D721Med (cell line): ENCODE data around the gene SNRNP70.
"Not testable (repeated sequence)": the region's sequence is repeated elsewhere in the genome, so short reads cannot be mapped to it uniquely, and the experiment has no call there.

Source experiments
- DNase-seq: peaks from one replicate; pipeline ENCODE4 v3.0.0; 2011; ENCODE audit warnings: low spot score; ENCODE audit not compliant: insufficient read length
- FAIRE-seq: peaks from 2 replicates; lab custom pipeline; 2011; peaks lifted over from hg19 to GRCh38; lab: Jason Lieb, UNC
- TF ChIP-seq, protein P1 (sequence below): IDR thresholded peaks from 2 replicates; pipeline ENCODE4 v1.5.1; 2012; ENCODE audit warnings: mild to moderate bottlenecking, control low read depth; ENCODE audit not compliant: insufficient read depth; ENCODE audit errors: missing control alignments

Gene SNRNP70

GRCh38 chr19:49085020-49085867 lies at the start of gene SNRNP70:
SNRNP70 (plus strand) TSS chr19:49085451; CDS start chr19:49086415, 964 bp downstream.
- FAIRE-seq: no peak
- TF ChIP-seq, protein P1, sequence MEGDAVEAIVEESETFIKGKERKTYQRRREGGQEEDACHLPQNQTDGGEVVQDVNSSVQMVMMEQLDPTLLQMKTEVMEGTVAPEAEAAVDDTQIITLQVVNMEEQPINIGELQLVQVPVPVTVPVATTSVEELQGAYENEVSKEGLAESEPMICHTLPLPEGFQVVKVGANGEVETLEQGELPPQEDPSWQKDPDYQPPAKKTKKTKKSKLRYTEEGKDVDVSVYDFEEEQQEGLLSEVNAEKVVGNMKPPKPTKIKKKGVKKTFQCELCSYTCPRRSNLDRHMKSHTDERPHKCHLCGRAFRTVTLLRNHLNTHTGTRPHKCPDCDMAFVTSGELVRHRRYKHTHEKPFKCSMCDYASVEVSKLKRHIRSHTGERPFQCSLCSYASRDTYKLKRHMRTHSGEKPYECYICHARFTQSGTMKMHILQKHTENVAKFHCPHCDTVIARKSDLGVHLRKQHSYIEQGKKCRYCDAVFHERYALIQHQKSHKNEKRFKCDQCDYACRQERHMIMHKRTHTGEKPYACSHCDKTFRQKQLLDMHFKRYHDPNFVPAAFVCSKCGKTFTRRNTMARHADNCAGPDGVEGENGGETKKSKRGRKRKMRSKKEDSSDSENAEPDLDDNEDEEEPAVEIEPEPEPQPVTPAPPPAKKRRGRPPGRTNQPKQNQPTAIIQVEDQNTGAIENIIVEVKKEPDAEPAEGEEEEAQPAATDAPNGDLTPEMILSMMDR: no peak
- DNase-seq: peak; percentile 99

GRCh38 chr19:49036815-49037214 lies 48.4 kb upstream of the SNRNP70 start, which contains the start of gene CGB1:
CGB1 (minus strand) TSS chr19:49036895; CDS start chr19:49036711, 184 bp downstream.
- TF ChIP-seq, protein P1: peak; percentile 29
- not testable (repeated sequence) for DNase-seq, FAIRE-seq

GRCh38 chr19:49038111-49038510 lies 47.1 kb upstream of the SNRNP70 start:
- DNase-seq, FAIRE-seq: not testable (repeated sequence)

DNA sequence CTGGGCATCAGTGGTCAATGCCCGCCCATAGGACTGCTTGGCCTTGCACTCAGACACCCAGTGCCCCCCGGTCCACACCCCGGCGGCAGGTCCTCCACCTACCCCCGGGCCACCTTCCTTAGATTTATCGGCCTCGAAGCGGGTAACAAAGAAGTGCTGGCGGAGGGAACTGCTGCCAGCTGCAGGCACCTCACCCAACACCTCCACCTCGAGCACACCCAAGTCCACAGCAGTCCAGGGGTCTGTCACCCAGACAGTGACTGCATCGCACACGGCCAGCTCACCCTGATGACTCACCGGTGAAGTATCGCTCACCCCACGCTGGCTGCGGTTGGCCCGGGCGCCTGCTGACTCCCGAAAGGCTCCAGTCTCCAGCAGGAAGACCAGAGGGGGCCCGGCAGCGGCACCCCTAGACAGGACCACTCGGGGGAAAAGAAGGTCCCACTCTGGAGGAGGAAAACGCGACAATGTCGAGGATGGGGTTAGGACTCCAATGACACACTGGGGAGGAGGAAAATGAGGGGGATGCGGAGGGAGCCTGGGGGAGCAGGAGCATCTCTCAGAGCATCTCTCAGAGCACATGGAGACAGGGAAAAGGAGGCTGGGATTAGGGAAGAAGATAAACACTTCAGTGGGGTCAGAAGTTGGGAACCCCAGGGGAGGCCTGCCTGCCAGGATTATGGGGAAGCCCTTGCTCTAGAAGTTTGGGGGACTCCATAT lies 46.5 kb upstream of the SNRNP70 start:
- FAIRE-seq, DNase-seq: not testable (repeated sequence)

GRCh38 chr19:49039736-49040135 lies 45.5 kb upstream of the SNRNP70 start:
- not testable (repeated sequence) for DNase-seq, FAIRE-seq

GRCh38 chr19:49042177-49042576 lies 43.1 kb upstream of the SNRNP70 start:
- DNase-seq: no peak
- TF ChIP-seq, protein P1: no peak
- no peak for FAIRE-seq

- not testable (repeated sequence) for FAIRE-seq, DNase-seq
These were observed 42.6 kb upstream of the SNRNP70 start for GRCh38 chr19:49042666-49043065.

DNA sequence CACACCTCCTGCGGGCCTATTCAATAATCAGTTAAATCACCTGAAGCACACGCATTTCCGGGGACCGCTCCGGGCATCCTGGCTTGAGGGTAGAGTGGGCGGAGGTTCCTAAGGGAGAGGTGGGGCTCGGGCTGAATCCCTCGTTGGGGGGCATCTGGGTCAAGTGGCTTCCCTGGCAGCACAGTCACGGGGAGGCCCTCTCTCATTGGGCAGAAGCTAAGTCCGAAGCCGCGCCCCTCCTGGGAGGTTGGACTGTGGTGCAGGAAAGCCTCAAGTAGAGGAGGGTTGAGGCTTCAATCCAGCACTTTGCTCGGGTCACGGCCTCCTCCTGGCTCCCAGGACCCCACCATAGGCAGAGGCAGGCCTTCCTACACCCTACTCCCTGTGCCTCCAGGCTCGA lies 41.7 kb upstream of the SNRNP70 start, which contains the start of gene CGB5:
CGB5 (plus strand) TSS at position 301 of the 400 bp plus-strand sequence. CDS start 362 bp downstream, outside the sequence.
- not testable (repeated sequence) for FAIRE-seq, DNase-seq

DNA sequence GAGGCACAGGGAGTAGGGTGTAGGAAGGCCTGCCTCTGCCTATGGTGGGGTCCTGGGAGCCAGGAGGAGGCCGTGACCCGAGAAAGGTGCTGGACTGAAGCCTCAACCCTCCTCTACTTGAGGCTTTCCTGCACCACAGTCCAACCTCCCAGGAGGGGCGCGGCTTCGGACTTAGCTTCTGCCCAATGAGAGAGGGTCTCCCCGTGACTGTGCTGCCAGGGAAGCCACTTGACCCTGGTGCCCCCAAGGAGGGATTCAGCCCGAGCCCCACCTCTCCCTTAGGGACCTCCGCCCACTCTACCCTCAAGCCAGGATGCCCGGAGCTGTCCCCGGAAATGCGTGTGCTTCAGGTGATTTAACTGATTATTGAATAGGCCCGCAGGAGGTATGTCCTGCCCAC lies 36.2 kb upstream of the SNRNP70 start, which contains the start of gene CGB8:
CGB8 (minus strand) TSS at position 101 of the 400 bp plus-strand sequence. CDS start 372 bp downstream, outside the sequence.
- FAIRE-seq, DNase-seq: not testable (repeated sequence)

DNA sequence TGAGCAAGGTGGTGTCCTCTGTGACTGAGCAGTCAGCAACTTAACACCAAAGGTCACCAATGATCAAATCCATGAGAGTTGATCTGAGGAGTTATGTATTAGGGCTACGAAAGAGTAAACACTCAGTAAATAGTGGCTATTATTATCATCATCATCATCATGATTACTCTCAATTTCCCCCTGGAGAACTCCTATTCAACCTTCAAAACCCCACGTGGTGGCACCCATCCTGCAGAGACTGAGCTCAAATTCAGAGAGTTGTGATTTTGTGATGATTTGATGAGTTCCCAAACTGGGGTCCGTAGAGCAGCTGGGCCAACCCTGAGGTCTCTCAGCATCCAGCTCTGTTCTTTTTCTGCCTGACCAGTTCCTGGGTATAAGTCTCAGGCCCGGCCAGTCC lies 35.4 kb upstream of the SNRNP70 start:
- not testable (repeated sequence) for FAIRE-seq

GRCh38 chr19:49050376-49051033 lies 34.7 kb upstream of the SNRNP70 start:
- FAIRE-seq, DNase-seq: not testable (repeated sequence)

More for the DNA sequence above, 35.4 kb upstream of the SNRNP70 start:
- DNase-seq: not testable (repeated sequence)
